GM13977 (cell line): ENCODE measurements around the gene USP46.

Source experiments
- DNase-seq: peaks from one replicate; pipeline ENCODE4 v3.0.0; 2012; ENCODE audit warnings: low spot score
- CTCF ChIP-seq: IDR thresholded peaks from 2 replicates; pipeline ENCODE4 v1.5.1; 2012; ENCODE audit warnings: mild to moderate bottlenecking, control low read depth; ENCODE audit not compliant: insufficient read depth; ENCODE audit errors: extremely low read depth, missing control alignments
- in situ Hi-C: fragments of 300-500 bp; cut with MboI; formaldehyde crosslinking; loops from one replicate; pipeline ENCODE4 v1.12.0; 2022; ENCODE audit warnings: low sequenced_read_pairs, low pct_unique_long_range_greater_than_20kb, mixed read lengths, inconsistent platforms; ENCODE audit not compliant: unreplicated experiment

USP46 gene

GRCh38 chr4:52633846-52634245 lies 25.3 kb downstream of the USP46 start:
- DNase-seq: no peak
- no peak for TF ChIP-seq CTCF
- in situ Hi-C loops: no loop called here

GRCh38 chr4:52628974-52629373 lies 30.1 kb downstream of the USP46 start:
- DNase-seq: no peak
- TF ChIP-seq CTCF: no peak
- in situ Hi-C loops: no loop called here

GRCh38 chr4:52628543-52628942 lies 30.6 kb downstream of the USP46 start:
- TF ChIP-seq CTCF: no peak
- in situ Hi-C loops: no loop called here
- DNase-seq: no peak

- in situ Hi-C loops: no loop called here
- no peak for TF ChIP-seq CTCF
- DNase-seq: no peak
These were observed 31.2 kb downstream of the USP46 start for GRCh38 chr4:52627876-52628275.

GRCh38 chr4:52625216-52625615 lies 33.9 kb downstream of the USP46 start:
- no peak for TF ChIP-seq CTCF
- no peak for DNase-seq
- in situ Hi-C loops: no loop called here

GRCh38 chr4:52622564-52622963 lies 36.5 kb downstream of the USP46 start:
- TF ChIP-seq CTCF: no peak
- in situ Hi-C loops: no loop called here
- DNase-seq: no peak

GRCh38 chr4:52621567-52621966 lies 37.5 kb downstream of the USP46 start:
- in situ Hi-C loops: no loop called here
- no peak for TF ChIP-seq CTCF
- no peak for DNase-seq
